Urinary bladder (tissue), 4 donors: Measurements from ENCODE around the gene PTPN14. TPM values are rescaled to one million over a fixed set of nuclear protein-coding genes. Genes with fewer than 3 reads are reported as not detected.
"Not testable (repeated sequence)": the region's sequence is repeated elsewhere in the genome, so short reads cannot be mapped to it uniquely, and the experiment has no call there.

Source experiments
- DNase-seq: peaks from one replicate; pipeline ENCODE4 v3.0.0-alpha.2; 2015; ENCODE audit errors: extremely low spot score
- H3K27ac ChIP-seq: one replicate; pipeline ENCODE4 v1.5.1; 2013; ENCODE audit warnings: low read depth, mild to moderate bottlenecking, moderate library complexity
- H3K36me3 ChIP-seq: one replicate; pipeline ENCODE4 v1.6.1; 2013; ENCODE audit warnings: mild to moderate bottlenecking, moderate library complexity; ENCODE audit not compliant: insufficient read depth
- H3K4me1 ChIP-seq: one replicate; pipeline ENCODE4 v1.6.1; 2013; ENCODE audit warnings: mild to moderate bottlenecking, moderate library complexity; ENCODE audit not compliant: insufficient read depth
- H3K4me3 ChIP-seq: one replicate; pipeline ENCODE4 v1.5.1; 2013; ENCODE audit warnings: low read depth, low read length
- WGBS: extraction: QIAGEN DNeasy Blood & Tissue Kit; methylation state at CpG from one replicate; pipeline ENCODE4 v1.1.7; 2013; 5-methylcytosine and 5-hydroxymethylcytosine counted together
- polyA plus RNA-seq: library from polyadenylated mRNA; stranded (reverse); fragments of 200-250 nt; gene quantifications from one replicate; pipeline ENCODE4 v1.2.3, GENCODE V29; 2013
- total RNA-seq: library from RNA; depleted of rRNA; stranded (reverse); fragments of >200 nt; gene quantifications from one replicate; pipeline ENCODE4 v1.2.3, GENCODE V29; 2014
- donor health status: healthy with polysubstance abuse.
- donor health status: healthy.

PTPN14 gene
- total RNA-seq (39.2 TPM), polyA plus RNA-seq (9.0 TPM)

- peak; percentile 78 for DNase-seq
- H3K27ac ChIP-seq, result peak within 1 kb of the TSS; percentile 93
- under 1% methylated on average over 67 of the region's 67 CpGs for WGBS
- H3K4me3 ChIP-seq, result peak within 1 kb of the TSS; percentile 61
- no peaks in the 10 kb centered on the region for H3K4me1 ChIP-seq
- no peaks in the 10 kb centered on the region for H3K36me3 ChIP-seq
Observed at GRCh38 chr1:214551436-214552173, at the start of gene PTPN14. Gene PTPN14, minus strand, starts transcription at chr1:214551602. Its CDS starts 86,799 bp downstream, at chr1:214464803.

DNA sequence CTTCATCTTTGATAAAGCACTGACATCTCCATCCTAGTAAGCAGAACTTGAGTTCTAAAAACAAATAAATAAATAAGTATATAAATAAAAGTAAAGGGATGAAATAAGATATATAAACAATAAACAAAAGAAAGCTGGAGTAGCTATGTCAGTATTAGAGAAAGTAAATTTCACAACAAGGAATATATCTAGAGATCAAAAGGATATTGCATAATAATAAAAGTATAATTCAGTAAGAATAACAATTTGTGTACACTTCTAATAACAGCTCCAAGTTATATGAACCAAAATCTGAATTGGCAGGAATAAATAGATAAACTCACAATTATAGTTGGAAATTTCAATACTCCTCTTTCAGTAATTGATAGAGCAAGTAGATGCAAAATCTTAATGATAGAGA is 41.8 kb upstream of the PTPN14 start:
- Histone ChIP-seq H3K4me3 (no peak overlapping the region), H3K36me3 (no peaks in the 10 kb centered on the region), H3K4me1 (no peaks in the 10 kb centered on the region), H3K27ac (no peak overlapping the region)
- DNase-seq, result no peak

- H3K4me1 ChIP-seq, H3K4me3 ChIP-seq, DNase-seq, H3K27ac ChIP-seq, H3K36me3 ChIP-seq: not testable (repeated sequence)
- WGBS, result 85% methylated on average over 8 of the region's 8 CpGs
Observed at GRCh38 chr1:214591918-214592317, 40.5 kb upstream of the PTPN14 start.

DNA sequence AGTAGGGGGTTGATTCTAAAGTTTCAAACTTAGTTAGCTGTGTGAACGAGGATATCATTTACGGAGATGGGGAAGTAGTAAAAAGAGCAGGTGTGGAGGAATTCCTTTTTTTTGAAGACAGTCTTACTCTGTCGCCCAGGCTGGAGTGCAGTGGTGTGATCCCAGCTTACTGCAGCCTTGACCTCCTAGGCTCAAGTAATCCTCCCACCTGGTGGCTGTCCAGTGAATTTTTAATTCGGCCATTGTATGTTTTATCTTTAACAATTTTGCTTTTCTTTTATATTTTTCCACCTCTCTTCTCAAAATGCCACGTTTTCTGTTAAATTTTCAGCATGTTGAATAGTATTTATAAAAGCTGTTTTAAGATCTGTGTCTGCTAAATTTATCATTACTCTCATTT is 39.3 kb upstream of the PTPN14 start:
- Histone ChIP-seq H3K4me1 (no peaks in the 10 kb centered on the region), H3K36me3 (no peaks in the 10 kb centered on the region), H3K27ac (no peak overlapping the region), H3K4me3 (no peak overlapping the region)
- 89% methylated on average over 5 of the region's 5 CpGs for WGBS
- DNase-seq, result no peak

GRCh38 chr1:214588963-214589597 is 37.7 kb upstream of the PTPN14 start:
- Histone ChIP-seq H3K4me3 (no peak overlapping the region), H3K27ac (no peak overlapping the region), H3K4me1 (no peaks in the 10 kb centered on the region), H3K36me3 (no peaks in the 10 kb centered on the region)
- 92% methylated on average over 4 of the region's 4 CpGs for WGBS
- no peak for DNase-seq

GRCh38 chr1:214587165-214587564 is 35.8 kb upstream of the PTPN14 start:
- H3K36me3 ChIP-seq, result no peaks in the 10 kb centered on the region
- H3K27ac ChIP-seq, result no peak overlapping the region
- H3K4me3 ChIP-seq, result no peak overlapping the region
- 81% methylated on average over 5 of the region's 5 CpGs for WGBS
- no peaks in the 10 kb centered on the region for H3K4me1 ChIP-seq
- DNase-seq, result no peak

DNA sequence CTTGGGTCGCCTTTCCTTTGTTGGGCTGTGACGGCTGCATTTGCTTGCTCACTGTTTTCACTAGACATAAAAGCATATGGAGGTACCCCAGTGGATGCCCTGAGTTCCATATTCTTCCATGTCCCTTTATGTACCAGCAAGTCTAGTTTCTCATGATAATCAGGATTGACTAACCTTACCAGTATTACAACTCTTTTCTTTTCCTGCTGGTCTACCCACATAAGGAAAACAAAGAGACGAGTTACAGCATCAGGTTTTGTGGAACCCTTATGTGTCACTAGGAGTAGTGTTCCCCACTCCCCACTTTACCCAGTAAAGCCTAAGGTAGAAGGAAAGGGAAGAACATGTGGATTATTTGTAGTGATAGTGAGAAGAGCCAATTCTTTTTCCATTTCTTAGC is 35.2 kb upstream of the PTPN14 start:
- H3K4me1 ChIP-seq, result no peaks in the 10 kb centered on the region
- no peak for DNase-seq
- 91% methylated on average over 3 of the region's 3 CpGs for WGBS
- H3K4me3 ChIP-seq, result no peak overlapping the region
- no peaks in the 10 kb centered on the region for H3K36me3 ChIP-seq
- H3K27ac ChIP-seq, result no peak overlapping the region

DNA sequence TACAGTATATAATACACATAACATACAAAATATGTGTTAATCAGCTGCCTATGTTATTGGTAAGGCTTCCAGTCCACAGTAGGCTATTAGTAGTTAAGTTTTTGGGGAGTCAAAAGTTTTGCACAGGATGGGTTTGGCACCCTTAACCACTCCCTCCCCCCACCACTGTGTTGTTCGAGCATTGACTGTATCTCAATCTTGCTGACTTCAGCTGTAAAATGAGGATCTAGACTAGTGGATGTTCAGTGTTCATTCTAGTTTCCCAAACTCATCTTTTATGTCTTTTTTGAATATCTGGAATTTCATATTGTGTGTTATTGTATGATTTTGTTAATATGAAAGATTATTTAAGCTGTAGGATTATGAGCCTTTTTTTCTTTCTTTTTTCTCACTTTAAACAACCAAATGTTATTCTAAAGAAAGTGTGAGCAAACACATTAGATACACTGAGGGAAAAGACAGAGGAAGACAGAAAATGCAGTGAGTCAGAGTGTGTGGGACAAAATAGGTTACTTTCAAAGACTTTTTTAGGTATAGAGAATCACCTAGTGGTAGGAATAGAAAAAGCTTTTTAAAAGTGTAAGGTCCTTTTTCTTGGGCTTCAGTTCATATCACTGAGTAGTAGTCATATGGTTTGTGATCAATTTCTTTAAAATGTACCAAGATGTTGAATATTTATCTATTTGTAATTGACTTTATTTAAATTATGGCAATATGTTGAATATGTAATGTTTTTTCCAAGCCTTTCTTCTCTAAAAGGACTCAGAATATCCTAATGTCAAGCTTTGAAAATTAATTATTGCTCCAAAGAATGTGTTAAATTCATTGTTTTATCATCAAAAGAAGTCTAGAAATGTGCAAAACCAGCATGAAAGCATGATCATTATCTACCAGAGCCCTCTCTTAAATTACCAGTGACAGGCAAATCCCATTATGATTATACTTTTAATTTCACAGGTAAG is 33.7 kb upstream of the PTPN14 start:
- no peak for DNase-seq
- Histone ChIP-seq H3K4me3 (no peak overlapping the region), H3K36me3 (no peaks in the 10 kb centered on the region), H3K27ac (no peak overlapping the region), H3K4me1 (no peaks in the 10 kb centered on the region)
- 45% methylated on average over 1 of the region's 1 CpG for WGBS

GRCh38 chr1:214583824-214584554 is 32.6 kb upstream of the PTPN14 start:
- DNase-seq, result no peak
- WGBS, result 85% methylated on average over 7 of the region's 7 CpGs
- Histone ChIP-seq H3K36me3 (no peaks in the 10 kb centered on the region), H3K4me1 (no peaks in the 10 kb centered on the region), H3K4me3 (no peak overlapping the region), H3K27ac (no peak overlapping the region)

DNA sequence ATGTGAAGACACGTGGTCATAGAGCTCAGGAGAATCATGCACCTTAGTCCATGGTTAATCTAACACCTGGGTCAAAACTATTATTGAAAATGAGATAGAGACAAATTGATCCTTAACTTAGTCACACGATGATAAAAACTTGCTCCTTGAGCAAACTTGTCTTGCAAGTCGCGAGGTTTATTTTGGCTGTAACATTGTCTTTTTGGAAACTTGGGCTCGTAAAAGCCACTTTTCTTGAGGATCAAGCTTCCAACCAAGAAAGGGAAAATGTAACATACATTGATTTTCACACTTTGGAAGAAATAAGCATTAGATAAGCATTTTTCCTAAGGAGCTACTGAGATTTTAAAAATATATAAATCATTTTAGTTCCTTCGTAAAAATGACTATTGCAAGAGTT is 31.7 kb upstream of the PTPN14 start:
- Histone ChIP-seq H3K27ac (no peak overlapping the region), H3K36me3 (no peaks in the 10 kb centered on the region), H3K4me1 (no peaks in the 10 kb centered on the region), H3K4me3 (no peak overlapping the region)
- DNase-seq, result no peak
- 71% methylated on average over 6 of the region's 6 CpGs for WGBS

GRCh38 chr1:214582289-214582891 is 31.0 kb upstream of the PTPN14 start:
- H3K4me3 ChIP-seq, result no peak overlapping the region
- no peaks in the 10 kb centered on the region for H3K36me3 ChIP-seq
- no peak overlapping the region for H3K27ac ChIP-seq
- WGBS, result 63% methylated on average over 7 of the region's 7 CpGs
- no peak for DNase-seq
- no peaks in the 10 kb centered on the region for H3K4me1 ChIP-seq

- Histone ChIP-seq H3K27ac (no peak overlapping the region), H3K36me3 (no peaks in the 10 kb centered on the region), H3K4me1 (no peaks in the 10 kb centered on the region), H3K4me3 (no peak overlapping the region)
- DNase-seq, result no peak
- WGBS, result 46% methylated on average over 2 of the region's 2 CpGs
Observed at GRCh38 chr1:214581785-214582184, 30.4 kb upstream of the PTPN14 start.

- H3K4me3 ChIP-seq, result no peak overlapping the region
- no peaks in the 10 kb centered on the region for H3K4me1 ChIP-seq
- no peaks in the 10 kb centered on the region for H3K36me3 ChIP-seq
- DNase-seq, result no peak
- H3K27ac ChIP-seq, result no peak overlapping the region
Observed at GRCh38 chr1:214579183-214579582, 27.8 kb upstream of the PTPN14 start.
